GM18519 (cell line): Measurements from ENCODE around the gene TSHZ1.
A peak's percentile ranks its signal among the peaks of the same experiment; 100 is the strongest.

Experiments
- ATAC-seq: cut with Tn5 transposase; IDR thresholded peaks from one replicate; pipeline ENCODE4 v1.9.1; 2021; ENCODE audit warnings: mild to moderate bottlenecking, moderate library complexity; ENCODE audit not compliant: unreplicated experiment, low FRiP score

The TSHZ1 gene

DNA sequence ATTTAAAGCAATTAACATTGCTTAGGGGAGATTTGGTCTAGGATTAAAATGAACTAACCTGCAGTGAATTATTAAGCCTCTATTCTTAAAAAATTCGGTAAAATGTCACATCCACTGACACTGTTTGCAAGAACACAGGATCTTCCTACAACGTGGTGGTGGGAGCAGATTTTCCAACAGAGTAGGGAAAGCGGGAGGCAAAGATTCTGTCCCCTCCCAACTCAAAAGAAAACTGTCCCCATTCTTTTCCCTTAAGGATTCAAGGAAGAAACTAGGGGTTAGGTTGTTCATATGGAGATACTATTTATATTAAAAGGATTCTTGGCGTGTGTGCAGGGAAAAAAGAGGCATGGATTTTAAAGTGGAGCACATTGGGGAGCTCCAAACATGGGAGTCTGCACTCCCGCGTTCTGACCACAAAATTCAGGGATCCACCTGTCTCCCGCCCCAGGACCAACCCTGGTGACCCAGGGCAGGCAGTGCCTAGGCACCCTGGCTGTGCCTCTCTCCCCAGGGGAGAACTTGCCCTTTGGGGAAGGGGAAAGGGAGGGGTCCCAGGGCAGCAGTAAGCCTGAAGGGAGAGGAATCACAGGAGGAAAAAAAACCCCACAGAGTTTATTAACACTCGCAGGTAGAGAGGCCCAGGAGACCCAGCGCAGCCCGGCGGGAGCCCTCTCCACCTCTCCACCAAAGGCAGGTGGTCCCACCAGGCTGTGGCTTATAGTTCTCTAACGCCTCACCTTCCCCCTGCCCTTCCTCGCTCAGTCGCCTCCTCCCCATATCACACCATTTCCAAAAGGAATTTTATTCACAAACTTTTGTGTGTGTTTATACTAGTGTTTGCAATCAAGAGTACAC lies 3.9 kb upstream of the TSHZ1 start:
- no peak for ATAC-seq

DNA sequence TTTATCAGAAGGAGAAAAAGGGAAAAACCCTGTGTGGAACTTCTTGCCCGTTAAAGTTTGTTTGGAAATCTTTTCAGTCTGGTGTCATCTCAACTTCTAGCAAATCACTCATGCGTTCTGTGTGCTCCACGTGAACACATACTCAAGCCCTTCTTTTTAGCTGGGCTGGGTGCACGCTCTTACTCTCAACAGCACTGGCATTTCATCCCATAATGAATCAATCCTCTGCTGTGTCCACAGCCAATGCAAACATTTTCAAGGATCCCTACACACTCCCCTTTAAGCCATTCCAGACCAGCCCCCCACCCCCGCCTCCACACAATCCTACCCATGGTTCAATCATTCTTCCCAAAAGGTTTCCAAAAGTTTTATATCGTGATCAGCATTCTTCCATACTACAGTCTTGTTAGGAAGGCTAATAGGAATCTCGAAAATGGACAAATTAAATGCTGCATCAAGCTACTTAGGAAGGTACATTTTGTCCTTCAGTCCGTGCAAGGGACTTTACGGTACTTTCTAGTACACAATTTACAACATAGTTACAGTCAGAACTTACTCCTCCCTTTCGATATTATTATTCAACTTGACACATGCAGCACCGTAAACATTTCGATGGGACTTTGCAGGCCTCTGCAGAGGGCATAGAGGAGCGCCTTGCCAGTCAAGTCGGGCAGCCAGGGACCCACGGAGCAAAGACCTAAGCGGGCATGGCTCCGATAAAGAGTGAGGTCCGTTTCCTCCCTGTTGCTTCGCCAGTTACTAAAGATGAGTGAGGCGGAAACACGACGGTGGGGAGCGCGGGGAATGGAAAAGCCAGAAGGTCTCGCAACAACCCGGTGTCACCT lies 3.1 kb upstream of the TSHZ1 start:
- no peak for ATAC-seq

DNA sequence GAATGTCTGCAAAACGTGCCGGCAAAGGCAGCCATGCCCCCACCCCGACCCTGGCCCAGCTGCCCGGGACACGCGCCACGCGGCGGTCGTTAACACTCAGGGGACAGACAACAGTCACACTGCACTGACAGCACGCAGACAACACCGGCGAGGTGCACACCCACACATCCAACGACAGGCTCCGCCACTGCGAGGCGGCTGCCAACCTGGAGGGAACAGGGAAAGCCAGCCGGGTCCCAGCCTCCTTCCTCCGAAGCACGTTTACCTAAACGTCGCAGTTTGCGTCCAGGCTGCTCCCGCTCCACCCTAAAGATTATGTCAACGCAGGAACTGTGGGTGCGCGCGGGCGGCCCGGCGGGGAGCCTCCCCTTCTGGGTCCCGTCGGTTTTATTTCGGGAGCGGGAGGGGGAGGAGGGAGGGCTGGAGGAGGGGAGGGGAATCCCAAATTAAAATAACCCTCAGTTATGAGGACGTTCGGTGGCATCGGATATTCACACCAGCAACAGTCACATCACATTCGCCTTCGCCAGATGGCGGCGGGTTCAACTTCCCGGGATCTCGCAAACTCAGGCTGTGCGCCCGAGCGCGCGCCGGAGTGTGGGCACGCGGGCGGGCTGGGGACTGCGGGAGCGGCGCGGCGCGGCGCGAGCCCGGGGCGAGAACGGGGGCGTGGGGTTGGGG lies 2.3 kb upstream of the TSHZ1 start:
- peak; percentile 0 for ATAC-seq

DNA sequence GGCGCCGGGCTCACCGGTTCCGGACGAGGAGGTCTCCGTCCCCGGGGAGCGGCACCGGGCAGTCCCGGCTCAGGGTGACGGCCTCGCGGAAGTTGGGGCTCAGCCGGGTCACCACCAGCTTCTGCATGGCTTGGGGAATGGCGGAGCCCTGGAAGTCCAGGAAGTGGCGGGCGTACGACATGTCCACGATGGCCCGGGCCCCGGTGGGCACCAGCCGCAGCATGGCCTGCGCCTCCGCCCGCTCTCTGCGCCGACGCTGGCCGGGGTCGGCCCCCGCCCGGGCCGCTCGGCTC lies 1.8 kb upstream of the TSHZ1 start:
- peak; percentile 16 for ATAC-seq

DNA sequence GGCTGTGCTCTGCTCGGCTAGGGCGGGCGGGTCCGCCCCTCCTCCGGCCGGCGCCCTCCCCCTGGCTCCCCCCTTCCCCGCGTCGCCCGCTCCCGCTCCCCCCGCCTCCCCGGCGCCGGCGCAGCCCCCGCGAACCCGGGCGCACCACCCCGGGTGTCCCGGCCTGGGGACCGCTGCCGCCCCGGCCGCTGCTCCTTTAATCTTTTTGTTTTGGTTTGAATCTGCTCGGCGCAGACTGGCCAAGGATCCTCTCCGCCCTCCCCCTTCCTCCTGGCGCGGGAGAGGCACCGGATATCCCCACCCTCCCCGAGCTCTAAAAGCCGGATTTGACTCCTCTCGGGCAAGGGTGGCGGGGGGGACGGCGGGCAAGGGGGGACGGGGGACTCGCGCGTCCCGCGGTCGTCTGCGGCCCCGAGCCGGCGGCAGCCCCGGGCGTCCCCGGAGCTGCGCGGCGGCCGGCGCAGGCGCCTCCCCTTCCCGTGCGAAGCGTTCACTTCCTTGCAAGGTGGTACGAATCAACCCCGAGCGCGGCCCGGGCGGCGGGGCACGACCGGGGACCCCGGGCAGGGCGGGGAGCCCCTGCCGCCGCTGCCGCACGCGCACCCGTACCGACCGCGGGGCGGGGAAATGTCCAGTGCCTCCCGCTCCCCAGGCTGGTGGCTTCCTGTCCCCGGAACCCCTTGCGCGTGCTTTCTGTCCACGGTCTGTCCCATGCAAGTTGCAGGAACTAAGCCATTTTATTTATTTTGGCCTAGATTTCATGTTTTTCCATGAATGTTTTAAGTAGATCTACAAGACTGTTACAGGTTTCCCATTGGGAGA lies 1.3 kb upstream of the TSHZ1 start, which contains the start of gene PTGR3:
Gene PTGR3 (minus strand): TSS at position 11 of the 822 bp plus-strand sequence. CDS start 81 bp downstream, outside the sequence.
- peak; percentile 28 for ATAC-seq

DNA sequence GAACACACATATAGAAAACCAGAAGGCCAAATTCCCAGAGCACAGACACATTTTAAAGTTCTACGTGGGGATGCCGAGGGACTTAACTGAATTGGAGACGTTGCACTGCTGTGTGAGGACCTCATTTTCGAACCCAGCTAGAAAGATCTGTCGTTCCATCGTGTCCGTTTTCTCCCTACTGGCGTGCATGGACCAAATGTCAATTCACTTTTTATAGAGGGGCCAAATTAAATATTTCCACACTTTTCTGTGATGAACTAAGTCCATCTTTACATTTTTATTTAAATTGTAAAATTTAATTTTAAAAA lies 692 bp upstream of the TSHZ1 start:
- ATAC-seq, result no peak

DNA sequence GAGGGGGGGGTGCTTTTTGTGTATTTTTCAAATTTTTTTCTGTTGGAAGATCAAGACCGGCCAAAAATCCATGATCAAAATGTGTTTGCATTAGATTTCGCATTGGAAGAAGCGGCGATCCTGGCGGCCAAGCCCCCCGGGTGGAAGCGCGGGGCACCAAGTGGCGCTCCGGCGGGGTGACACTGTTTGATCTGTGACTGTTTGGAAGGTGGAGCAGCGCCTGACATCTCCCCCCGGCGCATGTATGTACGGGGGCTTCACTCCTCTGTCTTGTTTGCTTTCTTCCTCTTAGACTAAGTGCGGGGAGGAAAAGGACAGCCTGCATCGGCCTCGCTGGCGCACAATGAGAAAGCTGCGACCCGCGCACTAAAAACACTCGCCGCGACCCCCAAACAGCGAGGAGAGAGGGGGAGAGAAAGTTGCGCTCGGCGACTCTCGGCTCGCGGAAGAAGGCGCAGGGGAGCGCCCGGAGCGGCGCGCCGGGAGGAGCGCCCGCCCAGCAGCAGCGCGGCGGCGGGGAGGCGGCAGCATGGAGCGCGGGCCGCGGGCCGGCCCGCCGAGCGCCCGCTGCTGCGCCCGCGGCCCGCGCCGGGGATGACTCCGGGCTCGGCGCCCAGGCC lies 515 bp downstream of the TSHZ1 start:
- ATAC-seq, result no peak

DNA sequence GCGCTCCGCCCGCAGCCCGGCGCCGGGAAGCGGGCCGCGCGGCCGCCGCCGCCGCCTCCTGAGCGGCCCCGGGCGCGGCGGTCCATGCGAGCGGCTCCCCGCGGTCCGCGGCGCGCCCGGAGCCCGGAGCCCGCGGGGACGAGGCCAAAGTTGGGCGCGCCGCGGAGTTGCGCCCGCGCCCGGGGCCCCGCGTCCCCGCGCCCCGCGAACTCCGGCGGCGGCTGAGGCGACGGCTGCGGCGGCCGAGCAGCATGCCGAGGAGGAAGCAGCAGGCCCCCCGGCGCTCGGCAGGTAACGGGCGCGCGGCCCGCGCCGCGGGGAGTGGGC lies 992 bp downstream of the TSHZ1 start:
- ATAC-seq, result no peak

DNA sequence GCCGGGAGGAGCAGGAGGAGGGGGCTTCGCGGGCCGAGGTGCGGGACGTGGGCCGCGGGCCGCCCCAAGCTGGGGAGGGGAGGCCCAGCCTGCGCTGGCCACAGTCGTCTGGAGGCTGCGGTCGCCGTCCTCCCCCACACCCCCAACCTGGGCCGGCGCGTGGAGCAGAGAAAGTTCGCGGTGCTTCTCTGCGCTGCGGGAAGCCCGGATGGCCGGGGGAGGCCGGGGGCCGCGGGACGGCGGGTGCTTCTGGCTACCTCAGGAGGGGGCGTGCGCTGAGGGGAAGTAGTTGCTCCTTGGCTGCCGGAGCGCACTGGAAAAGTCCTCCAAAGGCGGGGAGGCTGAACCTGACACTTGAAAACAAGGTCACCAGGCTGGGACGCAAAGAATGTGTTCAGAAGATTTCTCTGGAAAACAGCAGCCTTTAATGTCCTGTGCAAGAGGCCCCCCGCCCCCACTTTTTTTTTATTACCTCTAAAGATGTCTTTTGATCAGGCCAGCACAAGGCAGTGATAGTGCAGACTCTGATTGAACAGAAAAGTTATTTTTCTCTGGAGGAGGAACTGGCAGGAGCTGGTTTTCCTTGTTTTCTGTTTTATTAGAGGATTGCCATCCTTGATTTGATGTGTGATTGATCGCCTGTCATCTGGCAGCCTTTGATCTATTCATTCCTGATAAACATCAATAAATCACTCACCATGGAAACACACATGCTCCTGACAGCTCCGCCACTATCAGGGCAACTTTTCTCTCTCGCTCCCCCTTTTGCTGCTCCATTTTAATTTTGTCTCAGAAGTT lies 1.6 kb downstream of the TSHZ1 start:
- ATAC-seq, result no peak

DNA sequence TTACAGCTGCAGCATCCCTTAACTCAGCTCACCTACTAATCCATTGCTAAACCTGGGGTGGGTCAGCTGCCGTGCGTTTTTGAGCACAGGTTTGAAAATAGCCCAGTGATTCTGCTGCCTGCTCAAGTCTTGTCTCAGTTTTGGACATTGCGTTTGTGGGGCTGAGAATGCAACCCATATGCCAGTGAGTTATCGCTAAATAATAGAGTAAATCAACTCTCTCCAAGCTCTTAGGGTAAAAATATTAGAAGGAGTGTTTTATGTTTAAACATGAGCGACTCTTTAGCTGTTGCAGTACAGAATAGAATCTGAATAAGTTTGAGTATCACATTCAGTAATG lies 2.1 kb downstream of the TSHZ1 start:
- ATAC-seq, result no peak

DNA sequence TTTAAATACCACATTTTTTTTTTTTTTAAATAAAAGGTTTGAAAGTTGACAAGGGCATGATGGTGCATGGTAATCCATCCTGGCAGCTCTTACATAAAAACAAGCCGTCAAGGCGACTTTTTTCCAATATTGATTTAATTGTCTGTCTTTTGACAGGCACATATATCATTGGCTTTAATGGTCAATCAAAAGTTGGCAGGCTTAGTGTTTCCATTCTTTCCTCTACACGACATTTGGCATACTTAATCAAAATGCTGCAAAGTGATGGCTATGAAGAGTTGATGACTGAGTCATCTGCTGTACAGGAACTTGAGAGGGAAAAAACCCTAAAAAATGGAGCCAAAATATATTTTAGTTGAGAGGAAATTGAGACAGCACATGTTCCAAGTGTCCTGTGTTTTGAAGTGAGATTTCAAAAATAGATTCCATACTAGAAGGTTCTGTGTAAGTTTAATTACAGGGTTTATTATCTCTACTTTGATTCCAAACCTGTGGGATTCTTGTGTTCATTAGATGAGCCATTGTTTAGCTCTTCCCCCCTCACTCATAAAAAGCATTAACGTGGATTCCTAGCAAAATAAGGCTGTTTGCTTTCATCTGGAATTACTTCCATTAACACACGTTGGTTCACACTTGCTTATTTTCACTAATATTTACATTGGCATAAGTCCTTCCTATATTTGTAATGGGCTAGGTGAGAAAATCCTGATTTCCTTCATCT lies 3.2 kb downstream of the TSHZ1 start:
- no peak for ATAC-seq

DNA sequence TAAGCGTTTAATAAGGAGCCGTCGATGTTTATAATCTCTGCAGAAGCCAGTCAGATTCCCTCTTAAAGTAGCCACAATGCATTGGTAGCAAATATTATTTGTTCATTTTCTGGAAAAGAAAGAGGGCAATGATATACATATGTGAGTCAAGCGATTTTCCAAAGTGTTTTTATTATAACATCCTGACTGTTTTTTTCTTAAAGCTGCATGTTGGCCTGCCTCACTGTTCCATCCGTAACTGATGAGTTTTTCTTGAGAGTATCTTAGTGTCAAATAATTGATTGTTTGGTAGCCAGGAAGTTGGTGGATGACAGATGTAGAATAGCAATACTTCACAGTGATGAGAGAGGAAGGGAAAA lies 3.7 kb downstream of the TSHZ1 start:
- no peak for ATAC-seq

DNA sequence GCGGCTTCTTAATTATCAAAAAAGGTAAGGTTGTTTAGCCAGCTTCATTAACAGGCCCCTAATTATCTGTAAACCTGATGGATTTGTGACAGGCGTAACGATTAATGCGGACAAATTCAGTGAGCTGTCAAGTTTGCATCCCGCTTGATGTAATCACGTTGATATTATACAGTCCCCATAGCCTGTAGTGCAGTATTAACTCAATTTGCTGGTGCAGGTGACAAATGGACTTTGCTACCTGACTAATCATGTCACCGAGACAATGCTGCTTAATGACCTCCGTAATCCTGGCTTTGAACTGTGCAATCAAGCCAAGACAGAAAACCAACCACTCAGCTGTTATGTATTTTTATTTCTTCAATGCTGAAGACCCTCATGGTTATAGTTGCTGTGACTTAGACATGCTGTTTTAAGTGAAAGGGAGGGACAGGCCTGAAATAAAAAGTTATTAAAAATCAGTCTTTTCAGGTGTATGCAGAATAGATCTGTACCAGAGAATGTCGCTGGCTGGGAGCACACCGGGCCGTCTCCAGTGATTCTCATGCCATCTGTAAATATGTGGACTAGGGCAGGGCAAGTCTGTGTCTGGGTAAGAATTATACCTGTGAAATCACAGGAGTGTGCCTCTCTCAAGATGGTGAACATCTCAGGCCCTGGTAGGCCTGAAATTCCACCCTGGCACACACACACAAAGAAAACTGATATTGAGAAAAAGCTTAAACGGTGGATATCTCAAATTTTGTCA lies 4.3 kb downstream of the TSHZ1 start:
- ATAC-seq, result no peak

DNA sequence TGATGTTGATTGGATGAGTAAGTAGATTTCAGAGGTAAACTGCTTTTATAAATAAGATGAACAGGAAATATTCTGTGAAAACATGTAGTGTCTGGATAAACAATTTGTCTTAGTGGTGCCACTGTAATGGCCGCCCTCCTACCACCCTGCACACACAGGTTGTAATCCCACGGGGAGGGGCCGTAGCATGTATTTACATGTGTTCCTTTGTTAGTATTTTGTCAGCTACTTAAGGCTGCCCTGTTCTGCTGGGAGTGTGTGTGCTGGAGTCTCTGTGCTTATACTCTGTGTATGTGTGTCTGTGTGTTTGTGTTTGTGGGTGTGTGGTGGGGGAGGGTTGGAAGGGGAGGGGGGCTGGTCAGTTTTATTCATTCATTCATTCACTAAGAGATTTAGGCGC lies 5.1 kb downstream of the TSHZ1 start:
- ATAC-seq, result no peak

DNA sequence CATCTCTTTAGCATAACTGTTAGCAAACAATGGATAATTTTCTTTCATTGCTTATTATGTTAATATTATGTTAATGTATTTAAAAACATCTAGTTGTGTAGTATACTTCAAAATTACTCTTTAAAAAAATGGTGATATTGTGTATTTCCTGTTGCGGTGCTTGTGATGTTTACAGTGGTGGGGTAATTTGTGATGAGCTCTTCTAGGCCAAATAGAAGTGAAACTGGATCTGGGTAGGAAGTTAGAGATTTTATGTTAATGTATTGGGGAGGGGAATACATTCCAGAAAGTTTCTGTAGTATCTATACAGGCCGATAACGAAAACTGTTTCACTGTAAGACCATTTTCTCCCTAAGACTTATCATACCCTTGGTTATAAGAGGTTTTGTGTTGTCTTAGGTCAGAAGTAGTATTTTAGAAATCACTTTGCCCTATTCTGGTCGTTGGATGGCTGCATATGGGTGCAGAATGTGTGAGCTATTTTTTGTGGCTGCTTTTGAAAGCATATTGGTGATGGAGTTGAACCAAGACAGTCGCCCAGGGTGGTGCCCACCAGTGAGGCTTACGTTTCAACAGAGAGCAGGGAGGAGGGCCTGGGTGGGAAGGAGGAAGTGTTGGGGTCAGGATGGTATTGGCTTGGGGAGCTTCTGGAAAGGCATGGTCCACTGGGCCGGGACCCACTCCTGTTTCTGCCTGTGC lies 5.8 kb downstream of the TSHZ1 start:
- ATAC-seq, result no peak

DNA sequence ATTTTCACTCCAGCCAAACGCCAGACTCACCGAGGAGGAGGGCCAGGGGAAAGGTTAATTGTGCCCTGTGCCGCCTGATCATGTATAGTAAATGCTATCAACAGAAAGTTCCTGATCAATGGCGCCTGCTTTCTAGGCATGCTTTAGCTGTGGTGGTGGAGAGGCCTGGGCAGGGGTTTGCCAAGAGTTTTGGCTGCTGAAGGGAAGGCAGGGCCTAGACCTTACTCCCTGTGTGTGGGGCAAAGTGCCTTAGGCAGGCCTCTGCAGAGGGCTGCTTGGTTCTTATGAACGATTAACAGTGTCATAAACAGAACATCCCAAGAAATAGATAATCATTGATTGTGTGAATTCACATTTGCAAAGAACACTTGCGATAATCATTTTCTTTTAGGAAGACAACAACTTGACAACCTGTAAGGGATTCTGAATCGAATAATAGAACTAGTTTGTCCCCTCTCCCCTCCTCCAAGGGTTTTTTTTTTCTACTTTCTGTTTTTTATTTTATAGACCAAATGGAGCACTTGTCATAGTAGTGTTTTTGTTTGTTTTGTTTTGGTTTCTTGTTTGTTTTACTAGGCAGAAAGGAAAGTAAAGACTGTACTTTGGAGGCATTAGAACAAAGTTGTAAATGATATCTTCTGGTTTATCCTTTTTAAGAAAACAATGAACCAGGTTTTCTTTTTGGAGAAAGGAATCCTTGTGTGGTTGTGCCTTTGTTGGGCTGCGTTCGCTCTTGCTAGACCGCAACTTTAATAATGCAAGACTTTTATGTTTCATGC lies 6.5 kb downstream of the TSHZ1 start:
- no peak for ATAC-seq
